Left lung (tissue), 10 donors: ENCODE results near the gene DNM3. TPM values are rescaled to one million over a fixed set of nuclear protein-coding genes. Genes with fewer than 3 reads are reported as not detected.

ENCODE experiments used
- ATAC-seq: fragments of 200-7000 bp; cut with Tn5 transposase; one replicate; pipeline ENCODE4 v1.9.1; 2020; ENCODE audit warnings: moderate library complexity
- DNase-seq, 4 donors: peaks; one replicate each; pipeline ENCODE4 v3.0.0-alpha.2; 2013 to 2020
- H3K27ac ChIP-seq, 2 donors: fragments of 200-600 bp; sonication (generic) in 1 of 2; one replicate each; pipeline versions ENCODE4 v1.5.0 to v1.8.0; 2020 to 2021
- H3K27me3 ChIP-seq, 2 donors: fragments of 200-600 bp; sonication (generic) in 1 of 2; one replicate each; pipeline versions ENCODE4 v1.5.0 to v1.8.0; 2020 to 2021
- H3K36me3 ChIP-seq, 2 donors: fragments of 200-600 bp; sonication (generic) in 1 of 2; one replicate each; pipeline versions ENCODE4 v1.5.0 to v1.8.0; 2020 to 2021
- H3K4me1 ChIP-seq, 2 donors: fragments of 200-600 bp; one replicate each; pipeline ENCODE4 v1.8.0; 2021
- H3K4me3 ChIP-seq, 2 donors: fragments of 200-600 bp; sonication (generic) in 1 of 2; one replicate each; pipeline versions ENCODE4 v1.5.0 to v1.8.0; 2020 to 2021; ENCODE audit warnings: mild to moderate bottlenecking in 1 of 2
- H3K9me3 ChIP-seq, 2 donors: fragments of 200-600 bp; sonication (generic) in 1 of 2; one replicate each; pipeline versions ENCODE4 v1.5.0 to v1.8.0; 2020 to 2021
- intact Hi-C, 2 donors: fragments of 100-400 bp; cut with DNase I; formaldehyde crosslinking; loops; one replicate each; pipeline versions ENCODE4 v1.11.2 to v1.14.2; 2022
- polyA plus RNA-seq, 6 donors: library from polyadenylated mRNA; unstranded; fragments of 120-200 nt; gene quantifications; one replicate each; pipeline ENCODE4 v1.2.1, GENCODE V29; 2013; ENCODE audit not compliant: insufficient read length in 6 of 6
- total RNA-seq, 2 donors: library from RNA; stranded (reverse); fragmentation: NEBNext Ultra II Directional; extraction: Animal tissue kit (Norgen Biotek cat#: 25700); gene quantifications; one replicate each; pipeline ENCODE4 v1.2.1, GENCODE V29; 2021
- TF ChIP-seq, protein P1 (sequence below), 2 donors: fragments of 200-600 bp; sonication (generic) in 1 of 2; IDR thresholded peaks; one replicate each; pipeline versions ENCODE4 v1.5.0 to v1.8.0; 2021; ENCODE audit warnings: antibody characterized with exemption in 2 of 2
- donor health status: DM: no; HTN: yes; CAD: no.
- donor health status: DM: no; HTN: no; CAD: no.

DNM3 gene
- total and polyA plus RNA-seq, 8 donors, result 5.2 to 7.7 (median 6.3) TPM

DNA sequence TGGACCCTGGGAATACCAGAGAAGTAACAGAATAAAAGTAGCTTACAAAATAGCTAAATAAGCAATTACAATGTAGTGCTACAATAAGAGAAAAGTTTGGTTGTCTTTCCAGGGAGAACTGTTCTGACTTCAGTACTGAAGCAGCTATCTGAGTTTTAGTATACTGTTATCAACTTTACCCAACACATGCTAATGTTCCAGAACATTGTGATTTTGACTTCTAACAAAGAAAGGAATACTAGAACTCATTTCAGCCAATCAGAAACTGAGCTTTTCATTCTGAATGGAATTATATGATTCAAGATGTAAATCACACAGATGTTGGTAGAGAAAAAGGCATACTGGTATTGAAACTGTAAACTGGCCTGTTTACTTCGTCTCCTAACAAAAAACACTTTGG lies 579.1 kb downstream of the DNM3 start, which contains the start of gene C1orf105:
C1orf105 (plus strand) TSS at position 301 of the 400 bp plus-strand sequence. CDS start 201 bp downstream, outside the sequence.
- H3K4me1 ChIP-seq, result no peaks in the 10 kb centered on the region
- no peaks in the 10 kb centered on the region for H3K27me3 ChIP-seq
- H3K36me3 ChIP-seq, result no peaks in the 10 kb centered on the region
- ATAC-seq, result no peak
- H3K27ac ChIP-seq, result no peak within 1 kb of the TSS
- intact Hi-C loops, result no loop called here
- no peak within 1 kb of the TSS for H3K4me3 ChIP-seq
- TF ChIP-seq, protein P1, sequence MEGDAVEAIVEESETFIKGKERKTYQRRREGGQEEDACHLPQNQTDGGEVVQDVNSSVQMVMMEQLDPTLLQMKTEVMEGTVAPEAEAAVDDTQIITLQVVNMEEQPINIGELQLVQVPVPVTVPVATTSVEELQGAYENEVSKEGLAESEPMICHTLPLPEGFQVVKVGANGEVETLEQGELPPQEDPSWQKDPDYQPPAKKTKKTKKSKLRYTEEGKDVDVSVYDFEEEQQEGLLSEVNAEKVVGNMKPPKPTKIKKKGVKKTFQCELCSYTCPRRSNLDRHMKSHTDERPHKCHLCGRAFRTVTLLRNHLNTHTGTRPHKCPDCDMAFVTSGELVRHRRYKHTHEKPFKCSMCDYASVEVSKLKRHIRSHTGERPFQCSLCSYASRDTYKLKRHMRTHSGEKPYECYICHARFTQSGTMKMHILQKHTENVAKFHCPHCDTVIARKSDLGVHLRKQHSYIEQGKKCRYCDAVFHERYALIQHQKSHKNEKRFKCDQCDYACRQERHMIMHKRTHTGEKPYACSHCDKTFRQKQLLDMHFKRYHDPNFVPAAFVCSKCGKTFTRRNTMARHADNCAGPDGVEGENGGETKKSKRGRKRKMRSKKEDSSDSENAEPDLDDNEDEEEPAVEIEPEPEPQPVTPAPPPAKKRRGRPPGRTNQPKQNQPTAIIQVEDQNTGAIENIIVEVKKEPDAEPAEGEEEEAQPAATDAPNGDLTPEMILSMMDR (IDR thresholded peaks at IDR 0.05), result no peak
- no peaks in the 10 kb centered on the region for H3K9me3 ChIP-seq
- no peak for DNase-seq

DNA sequence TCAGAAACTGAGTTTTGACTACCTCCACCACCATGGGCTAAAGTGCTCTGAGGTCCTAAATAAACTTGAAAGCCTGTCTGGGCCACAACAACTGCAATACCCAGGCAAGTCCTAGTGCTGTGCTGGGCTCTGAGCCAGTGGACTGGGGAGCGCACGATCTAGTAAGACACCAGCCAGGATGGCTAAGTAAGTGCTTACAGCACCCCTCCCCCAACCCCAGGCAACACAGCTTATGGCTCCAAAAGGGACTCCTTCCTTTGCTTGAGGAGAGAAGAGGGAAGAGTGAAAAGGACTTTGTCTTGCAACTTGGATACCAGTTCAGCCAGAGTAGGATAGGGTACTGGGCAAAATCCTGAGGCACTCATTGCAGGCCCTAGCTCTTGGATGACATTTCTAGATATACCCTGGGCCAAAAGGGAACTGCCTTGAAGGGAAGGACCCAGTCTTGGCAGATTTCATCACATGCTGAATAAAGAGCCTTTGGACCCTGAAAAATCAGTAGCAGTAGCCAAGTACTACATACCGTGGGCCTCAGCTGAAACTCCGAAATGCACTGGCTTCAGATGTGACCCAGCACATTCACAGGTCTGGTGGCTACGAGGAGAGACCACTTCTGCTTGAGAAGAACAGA lies 580.8 kb downstream of the DNM3 start:
- Histone ChIP-seq H3K4me1 (peaks cover 0 to 3% of the 10 kb centered on the region in 2 donors), H3K9me3 (no peaks in the 10 kb centered on the region), H3K36me3 (no peaks in the 10 kb centered on the region), H3K27ac (no peak overlapping the region), H3K4me3 (no peak overlapping the region), H3K27me3 (no peaks in the 10 kb centered on the region)
- DNase-seq (no peak), ATAC-seq (no peak)
- intact Hi-C loops, result no loop called here
- TF ChIP-seq, protein P1 (IDR thresholded peaks at IDR 0.05), result no peak

DNA sequence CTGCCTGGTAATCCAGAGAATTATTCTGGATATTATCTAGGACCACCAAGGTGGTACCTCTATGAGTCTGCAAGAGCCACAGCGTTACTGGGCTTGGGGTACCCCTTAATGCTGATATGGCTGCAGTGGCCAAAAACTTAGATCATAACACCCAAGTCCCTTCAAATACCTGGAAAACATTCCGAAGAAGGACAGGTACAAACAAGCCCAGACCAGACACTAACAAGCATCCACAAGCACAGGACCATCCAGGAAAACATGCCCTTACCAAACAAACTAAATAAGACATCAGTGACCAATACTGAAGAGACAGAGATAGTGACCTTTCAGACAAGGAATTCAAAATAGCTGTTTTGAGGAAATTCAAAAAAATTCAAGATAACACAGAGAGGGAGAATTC lies 582.0 kb downstream of the DNM3 start:
- Histone ChIP-seq H3K9me3 (no peaks in the 10 kb centered on the region), H3K27ac (no peak overlapping the region), H3K4me3 (no peak overlapping the region), H3K27me3 (no peaks in the 10 kb centered on the region), H3K4me1 (peaks cover 0 to 5% of the 10 kb centered on the region in 2 donors), H3K36me3 (no peaks in the 10 kb centered on the region)
- DNase-seq (no peak), ATAC-seq (no peak)
- intact Hi-C loops, result no loop called here
- TF ChIP-seq, protein P1 (IDR thresholded peaks at IDR 0.05), result no peak

DNA sequence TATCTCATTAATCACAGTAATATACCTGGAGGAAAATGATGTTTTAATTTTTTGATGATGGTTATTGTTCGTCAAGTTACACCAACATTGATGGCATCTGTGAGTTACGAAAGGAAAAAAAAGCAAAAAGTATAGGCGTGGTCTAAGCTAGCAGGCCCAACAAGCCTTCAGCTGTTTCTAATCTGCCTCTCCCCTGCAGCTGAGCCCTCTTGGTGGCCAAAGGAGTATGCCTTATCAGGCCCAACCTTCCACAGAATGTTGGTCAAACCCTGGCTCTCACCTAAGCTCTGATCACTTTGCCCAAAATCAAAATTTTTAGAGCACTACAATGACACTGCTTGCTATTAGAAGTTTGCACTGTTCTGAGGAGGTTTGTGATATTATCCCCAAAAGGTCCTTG lies 584.0 kb downstream of the DNM3 start:
- intact Hi-C loops, result no loop called here

DNA sequence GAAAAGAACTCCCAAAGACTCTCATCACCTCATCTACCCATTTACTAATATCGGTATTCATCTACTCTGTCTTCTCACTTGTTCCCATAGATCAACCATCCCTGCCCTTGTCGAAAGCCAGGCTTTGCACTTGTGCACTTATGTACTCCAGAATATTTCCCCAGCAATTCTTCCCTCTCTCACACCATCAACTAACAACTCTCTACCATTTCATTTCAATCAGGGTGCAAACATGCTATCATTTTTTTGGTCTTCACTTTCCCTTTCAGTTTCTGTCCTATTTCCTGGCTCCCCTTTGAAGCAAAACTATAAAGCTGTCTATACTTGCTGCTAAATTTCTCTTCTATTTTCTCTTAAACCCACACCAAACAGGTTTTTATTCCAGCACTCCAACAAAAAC lies 585.9 kb downstream of the DNM3 start:
- Histone ChIP-seq H3K36me3 (no peaks in the 10 kb centered on the region), H3K4me3 (no peak overlapping the region), H3K4me1 (peaks cover 0 to 5% of the 10 kb centered on the region in 2 donors), H3K27ac (no peak overlapping the region), H3K27me3 (no peaks in the 10 kb centered on the region), H3K9me3 (no peaks in the 10 kb centered on the region)
- TF ChIP-seq, protein P1 (IDR thresholded peaks at IDR 0.05), result no peak
- intact Hi-C loops, result no loop called here
- ATAC-seq (no peak), DNase-seq (no peak)

More for the DNA sequence above, 584.0 kb downstream of the DNM3 start:
- Histone ChIP-seq H3K27me3 (no peaks in the 10 kb centered on the region), H3K36me3 (no peaks in the 10 kb centered on the region), H3K27ac (no peak overlapping the region), H3K9me3 (no peaks in the 10 kb centered on the region), H3K4me1 (peaks cover 0 to 5% of the 10 kb centered on the region in 2 donors), H3K4me3 (no peak overlapping the region)
- TF ChIP-seq, protein P1 (IDR thresholded peaks at IDR 0.05), result no peak
- no peak for ATAC-seq
- DNase-seq, result no peak
